GM18858 (cell line): Measurements from ENCODE around the gene COL4A1.

ENCODE experiments used
- ATAC-seq: cut with Tn5 transposase; IDR thresholded peaks from one replicate; pipeline ENCODE4 v1.9.1; 2021; ENCODE audit not compliant: unreplicated experiment

COL4A1 gene

DNA sequence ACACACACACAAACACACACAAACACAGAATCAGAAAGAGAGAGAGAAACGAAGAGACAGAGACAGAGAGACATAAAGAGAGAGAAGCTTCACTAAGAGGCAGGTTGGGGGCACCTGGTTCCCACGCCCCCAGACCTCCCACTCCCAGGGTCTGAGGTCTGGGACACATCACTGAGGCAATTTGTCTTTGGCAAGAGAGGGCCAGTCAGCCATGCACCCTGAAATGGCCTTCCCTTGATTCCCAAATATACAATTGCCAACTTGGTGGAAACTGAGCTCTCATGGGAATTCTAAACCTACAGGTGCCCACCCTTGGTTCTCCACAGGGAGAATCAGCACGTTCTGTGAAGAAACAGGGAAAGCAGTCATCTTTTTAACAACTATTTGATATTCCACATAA, 79.5 kb downstream of the COL4A1 start:
- ATAC-seq: no peak

DNA sequence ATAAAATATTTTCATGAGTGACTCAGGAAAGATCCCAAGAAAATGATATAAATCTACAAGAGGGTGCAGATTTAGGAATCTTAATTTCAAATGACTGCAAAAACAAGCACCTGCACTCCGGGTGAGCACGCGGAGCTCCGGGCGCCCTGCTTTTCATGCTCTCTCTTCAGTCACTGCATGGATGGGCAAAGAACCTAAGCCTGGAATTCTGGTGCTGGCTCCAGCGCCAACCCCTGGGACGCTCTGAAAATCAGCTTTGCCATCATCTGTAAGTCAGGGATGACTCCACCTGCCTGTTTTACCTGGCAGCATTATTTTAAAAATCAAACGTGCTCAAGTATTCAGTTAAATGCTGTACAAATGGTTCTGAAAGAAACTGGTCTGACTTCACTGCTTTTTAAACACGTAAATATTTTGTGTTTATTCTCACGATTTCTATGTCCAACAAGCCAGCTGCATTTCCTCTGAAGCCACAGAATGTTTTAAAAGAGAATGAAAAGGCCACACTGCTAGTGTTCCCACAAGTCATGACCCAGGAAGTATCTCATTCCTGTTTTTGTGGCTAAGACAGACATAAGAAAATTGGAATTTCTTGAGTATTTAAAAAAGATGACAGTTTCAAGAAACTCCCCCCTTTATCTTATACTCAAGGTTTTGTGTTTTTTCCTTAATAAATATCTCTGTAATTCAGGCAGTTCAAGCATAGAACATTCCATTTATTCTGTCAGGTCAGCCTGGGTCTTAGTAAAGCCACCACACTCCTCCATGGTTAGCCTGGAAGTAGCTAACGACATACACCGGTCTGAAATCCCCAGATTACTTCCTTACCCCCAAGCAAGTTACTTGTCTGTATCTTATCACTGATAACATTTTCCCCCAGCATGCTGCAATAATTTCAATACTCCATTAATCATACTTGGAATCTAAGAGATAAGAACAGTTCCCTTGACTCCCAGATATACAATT, 81.1 kb downstream of the COL4A1 start:
- no peak for ATAC-seq

DNA sequence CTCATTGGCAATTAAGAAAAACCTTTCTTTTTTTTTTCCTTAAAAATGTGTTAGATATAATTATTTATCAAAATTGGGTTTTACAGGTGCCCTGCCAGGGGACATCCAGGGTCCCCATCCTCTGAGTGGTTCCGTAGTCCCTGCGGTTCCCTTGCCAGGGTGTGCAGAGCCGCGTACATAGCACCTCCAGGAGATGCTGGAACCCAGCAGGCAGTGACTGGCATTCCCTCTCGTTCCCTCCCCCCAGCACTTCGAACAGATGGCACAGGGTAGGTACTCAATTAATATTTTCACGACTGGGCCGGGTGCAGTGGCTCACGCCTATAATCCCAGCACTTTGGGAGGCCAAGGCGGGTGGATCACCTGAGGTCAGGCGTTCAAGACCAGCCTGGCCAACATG, 82.0 kb downstream of the COL4A1 start:
- no peak for ATAC-seq

DNA sequence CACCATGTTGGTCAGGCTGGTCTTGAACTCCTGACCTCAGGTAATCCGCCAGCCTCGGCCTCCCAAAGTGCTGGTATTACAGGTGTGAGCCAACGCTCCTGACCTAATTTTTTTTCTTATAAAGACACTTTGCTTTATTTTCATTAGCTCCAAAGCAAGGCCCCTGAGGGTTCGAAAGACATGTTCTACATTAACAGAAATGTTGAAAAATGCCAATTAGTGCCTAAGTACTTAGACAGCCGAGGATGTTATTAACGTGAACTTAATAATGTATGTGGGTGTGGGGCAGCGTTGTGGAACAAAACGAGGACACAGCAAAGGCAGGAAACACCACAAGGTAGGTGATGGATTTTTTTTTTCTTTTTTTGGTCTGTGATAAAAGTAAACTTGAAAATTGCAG, 82.4 kb downstream of the COL4A1 start:
- ATAC-seq: no peak

DNA sequence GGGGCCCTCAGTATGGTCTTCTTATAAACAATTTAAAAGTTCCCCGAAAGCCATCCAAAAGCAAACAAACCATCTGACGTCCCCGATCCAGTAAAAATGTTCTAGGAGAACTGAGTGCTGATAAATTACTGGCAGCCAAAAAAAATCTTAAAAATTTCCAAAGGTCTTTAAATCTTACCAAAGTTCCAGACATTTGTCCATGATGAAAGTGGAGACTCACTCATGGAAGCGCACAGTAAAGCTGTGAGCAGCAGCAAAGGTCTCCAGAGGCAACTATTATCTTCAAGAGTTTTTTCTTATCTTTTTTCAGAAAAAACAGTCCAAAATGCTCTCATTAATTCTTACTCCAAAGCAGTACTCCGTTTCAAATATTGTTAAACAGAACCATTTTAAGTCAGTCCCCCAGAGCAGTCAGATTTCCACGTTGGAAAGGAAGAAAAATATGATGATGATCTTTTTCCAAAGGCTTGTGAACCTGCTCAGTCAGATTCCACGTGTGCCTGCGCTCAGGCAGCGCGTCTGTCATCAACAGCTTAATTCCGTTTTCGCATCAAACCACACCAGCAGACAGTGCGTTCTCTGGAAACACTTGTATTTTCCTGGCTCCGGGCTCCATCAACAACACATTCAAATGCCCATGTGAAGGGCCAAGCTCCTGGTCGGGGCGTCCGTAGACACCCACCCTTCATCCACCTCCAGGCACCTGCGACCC, 85.4 kb downstream of the COL4A1 start:
- ATAC-seq: no peak

DNA sequence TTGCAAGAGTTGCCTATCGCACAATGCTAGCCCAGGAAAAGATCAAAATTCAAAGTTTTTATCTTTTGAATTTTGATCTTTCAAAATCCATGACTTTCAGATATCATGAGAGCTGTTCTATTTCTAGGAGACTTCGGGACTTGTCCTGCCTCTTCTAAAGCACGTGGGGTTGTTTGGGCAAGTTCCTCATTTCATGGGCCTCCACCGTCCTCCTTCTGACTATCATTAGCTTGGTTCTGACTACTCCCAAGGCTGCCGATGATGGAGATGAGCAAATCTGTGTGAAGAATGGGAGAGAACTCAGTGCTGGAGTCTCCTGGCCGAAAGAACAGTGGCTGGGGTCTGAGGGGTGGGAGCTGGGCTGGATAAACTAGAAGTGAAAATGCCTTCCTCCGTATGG, 86.5 kb downstream of the COL4A1 start:
- ATAC-seq: no peak

DNA sequence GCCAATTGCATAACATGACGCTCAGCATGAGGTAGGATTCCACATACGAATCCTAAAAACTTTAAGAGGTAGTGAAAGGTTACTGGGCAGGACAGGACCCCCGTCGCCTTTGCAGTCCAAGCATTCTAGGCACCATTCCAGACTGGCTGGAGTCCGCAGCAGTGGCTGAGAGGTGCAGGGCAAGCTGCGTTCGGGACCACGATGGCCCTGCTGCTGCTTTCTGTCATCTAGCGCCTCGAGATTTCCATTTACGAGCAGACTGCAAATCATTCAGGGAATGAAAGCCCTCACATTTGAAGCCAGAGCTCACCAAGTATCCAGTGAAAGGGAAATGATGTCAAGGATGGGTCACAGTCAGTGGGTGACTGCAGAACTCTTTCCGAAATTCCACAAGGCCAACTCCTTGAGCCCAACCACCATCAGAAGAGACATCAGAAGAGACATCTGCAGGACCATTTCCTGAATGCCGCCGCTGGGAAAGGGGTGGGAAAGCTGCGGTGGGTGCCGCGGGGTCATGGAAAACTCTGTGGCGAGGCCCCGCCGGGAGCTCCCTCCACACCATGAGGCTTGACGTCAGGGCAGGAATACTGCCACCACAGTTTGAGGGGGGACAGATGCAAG, 88.3 kb downstream of the COL4A1 start:
- ATAC-seq: no peak

DNA sequence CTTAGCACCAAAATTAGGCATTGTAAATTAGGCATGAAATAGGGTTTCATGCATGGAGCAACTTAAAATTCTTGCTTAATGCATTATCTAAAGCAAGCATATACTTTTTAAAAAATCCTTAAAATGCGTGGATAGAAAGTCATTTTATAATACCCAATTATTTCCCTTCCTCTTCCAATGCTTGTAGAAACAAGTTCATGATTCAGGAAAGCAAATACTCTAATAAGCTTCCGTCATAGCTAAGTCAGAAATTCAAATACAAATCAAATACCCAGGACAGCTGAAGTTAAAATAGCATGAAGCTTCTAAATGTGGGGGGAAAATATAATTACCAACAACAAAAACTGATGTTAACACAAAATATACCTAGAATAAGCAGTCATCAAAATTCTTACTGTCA, 89.1 kb downstream of the COL4A1 start:
- no peak for ATAC-seq

DNA sequence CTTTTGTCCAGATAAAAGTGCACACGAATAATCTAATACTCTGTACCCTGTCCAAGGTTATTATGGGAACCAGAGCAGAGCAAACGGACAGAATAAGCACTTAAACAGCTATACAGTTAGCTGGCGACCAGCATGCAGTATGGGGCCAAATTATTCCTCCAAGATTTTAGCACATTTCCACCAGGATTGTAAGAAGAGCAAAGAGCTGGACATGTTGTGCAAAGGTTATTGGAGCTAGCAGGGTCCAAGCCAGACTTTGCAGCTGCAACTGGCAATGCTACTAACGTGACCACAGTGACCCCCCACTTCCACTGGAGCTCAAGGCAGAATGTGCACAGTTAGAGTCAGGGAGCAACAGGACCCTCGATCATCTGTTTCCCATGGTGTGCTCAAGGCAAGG, 89.9 kb downstream of the COL4A1 start:
- no peak for ATAC-seq

DNA sequence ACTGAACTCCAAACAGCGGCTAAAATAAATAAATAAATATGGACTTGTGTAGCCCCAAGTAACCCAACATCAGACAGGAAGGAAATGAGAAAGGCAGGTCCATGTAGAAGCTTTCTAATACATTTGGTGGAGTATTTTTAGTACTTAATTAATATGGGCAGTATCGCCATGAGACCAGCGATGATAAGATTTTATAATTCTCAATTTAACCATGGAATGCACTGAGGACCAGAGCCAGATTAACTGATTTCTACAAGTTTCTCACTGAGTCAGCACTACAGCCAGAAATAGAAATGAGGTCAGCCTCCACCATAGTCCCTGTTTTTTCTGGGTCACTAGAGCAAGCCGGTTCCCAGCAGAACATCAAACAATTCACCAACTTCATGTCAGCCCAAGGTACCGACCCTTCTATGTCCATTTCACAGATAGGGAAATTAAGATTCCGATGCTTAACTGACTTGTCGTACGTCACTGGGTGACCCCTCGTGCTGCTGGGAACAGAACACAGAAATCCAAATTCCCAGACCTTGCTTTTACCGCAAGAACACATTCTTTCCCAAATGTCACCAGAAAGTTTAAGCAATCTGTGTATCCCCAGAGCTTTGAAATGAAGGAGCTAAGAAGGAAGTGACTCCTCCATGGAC, 90.4 kb downstream of the COL4A1 start:
- no peak for ATAC-seq

DNA sequence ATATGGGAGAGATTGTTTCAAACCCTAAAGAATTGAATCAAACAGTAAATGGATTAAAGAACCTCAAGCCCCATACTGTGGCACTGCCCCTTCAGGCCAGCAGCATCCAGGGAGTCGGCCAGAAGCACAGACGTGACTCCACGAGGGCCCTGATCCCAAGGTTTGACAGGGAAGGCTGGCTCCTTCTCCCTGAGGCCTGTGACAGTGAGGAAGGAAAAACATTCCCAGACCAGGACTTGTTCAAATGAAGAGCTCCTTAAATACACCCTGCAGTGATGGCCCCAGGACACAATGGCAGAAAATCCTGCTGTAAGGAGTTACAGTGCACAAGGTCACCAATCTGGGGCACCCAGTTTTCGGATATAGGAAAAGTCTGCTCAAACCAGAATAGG, 91.0 kb downstream of the COL4A1 start:
- ATAC-seq: no peak

DNA sequence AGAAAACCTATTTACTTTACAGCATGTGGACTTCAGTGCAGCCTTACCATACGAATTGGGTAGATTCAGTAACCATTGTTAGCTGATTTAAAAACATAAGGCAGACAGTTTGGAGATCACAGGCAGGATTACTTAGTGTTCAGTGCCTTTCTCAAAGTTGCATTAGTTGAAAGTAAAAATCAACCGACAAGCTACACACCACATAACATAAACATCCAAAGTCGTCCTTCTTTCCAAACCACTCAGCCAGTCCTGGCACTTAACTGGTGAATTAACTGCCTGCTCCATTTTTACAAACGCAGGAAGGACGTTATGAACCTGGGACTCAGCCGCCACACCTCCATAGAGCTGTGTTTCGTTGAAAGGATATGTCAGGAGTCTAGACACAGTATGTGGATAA, 91.4 kb downstream of the COL4A1 start:
- ATAC-seq: no peak

DNA sequence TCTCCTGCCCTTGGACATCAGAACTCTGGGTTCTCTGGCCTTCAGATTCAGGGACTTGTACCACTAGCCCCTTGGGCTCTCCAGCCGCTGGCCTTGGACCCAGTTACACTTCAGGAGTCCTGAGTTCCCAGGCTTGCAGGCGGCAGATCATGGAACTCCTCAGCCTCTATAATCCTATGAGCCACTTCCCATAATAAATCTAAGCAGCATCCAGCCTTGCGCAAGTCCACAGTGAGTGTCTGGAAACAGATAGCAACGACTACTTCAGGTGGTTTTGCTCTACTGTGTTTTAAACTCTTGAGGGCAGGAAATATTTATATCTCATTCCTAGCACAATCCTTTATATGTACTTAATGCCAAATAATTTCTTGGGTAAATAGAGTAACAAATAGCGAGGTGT, 92.3 kb downstream of the COL4A1 start:
- no peak for ATAC-seq

DNA sequence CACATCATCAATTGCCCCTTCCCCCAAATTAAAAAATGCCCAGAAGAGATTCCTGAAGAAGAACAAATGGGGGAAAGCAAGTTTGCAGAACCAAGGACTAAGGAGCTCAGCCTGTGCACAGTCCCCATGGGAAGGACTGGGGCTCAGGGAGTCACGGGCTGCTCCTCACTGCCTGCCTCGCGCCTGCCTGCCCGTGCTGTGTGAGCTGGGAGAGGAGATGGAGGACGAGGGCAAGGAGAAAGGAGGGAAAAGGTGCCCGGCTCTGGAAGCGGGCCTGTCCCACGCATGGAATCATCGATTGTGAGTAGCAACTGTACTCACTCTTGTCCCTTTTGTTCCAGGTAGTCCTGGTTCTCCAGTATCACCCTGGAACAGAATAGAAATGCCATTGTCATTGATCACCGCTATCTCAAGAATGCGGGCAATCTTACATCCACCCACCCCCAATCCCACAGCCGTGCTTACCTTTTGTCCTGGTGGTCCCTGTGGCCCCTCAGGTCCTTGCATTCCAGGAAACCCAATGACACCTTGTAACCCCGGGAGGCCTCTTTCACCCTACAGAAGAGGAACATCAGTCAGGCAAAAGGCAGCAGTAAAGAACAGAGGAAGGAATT, 93.4 kb downstream of the COL4A1 start:
- ATAC-seq: no peak

DNA sequence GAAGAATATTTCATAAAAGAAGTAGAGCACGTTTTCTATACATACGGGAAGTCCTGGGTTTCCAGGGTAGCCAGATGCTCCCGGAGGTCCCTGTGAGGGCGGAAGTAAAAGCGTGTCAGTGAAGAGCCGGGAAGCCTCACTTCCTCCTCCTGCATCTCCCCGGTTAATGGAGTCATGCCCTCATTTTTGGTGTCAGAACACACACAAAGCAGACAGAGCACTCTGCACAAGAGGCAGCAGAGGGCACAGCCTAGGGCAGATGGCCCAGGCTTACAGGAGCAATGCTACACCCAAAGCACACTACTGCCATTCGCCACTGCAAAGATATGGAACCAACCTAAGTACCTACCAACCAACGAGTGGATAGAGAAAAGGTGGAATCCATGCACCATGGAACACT, 94.4 kb downstream of the COL4A1 start:
- no peak for ATAC-seq

DNA sequence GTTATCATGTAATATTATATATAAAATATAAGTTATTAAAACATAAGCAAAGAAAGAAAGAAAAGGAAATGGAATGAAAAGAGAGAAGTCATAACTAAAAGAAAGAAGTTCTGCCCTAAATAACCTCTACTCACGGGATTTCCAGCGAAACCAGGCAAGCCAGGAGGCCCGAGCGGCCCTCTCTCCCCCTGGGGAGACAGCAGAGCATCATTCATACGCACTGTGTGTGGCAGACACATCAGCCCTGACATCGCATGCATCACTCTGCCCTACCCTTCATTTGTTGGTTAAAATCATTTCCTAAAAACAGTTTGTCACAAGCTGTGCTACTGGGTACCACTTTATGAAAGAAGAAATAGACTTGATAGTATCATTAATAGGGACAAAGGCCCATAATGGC, 95.2 kb downstream of the COL4A1 start:
- no peak for ATAC-seq

DNA sequence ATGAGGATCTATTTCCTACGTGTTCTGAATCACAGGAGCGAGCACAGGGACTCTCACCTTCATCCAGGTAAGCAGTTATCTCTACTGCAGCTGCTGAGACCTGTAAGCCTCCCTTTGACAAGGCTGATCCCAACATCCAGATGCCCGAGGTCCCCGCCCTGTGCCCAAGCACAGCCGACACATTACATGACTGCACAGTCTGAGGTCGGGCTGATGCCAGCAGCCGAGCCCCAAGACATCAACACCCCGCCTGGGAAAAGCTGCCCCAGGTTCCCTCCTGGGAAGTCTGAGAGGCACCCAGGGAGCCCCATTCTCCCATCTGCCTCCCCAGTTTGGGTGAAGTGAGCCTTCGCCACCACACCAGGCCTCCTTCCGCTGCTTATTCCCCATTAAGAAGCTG, 95.9 kb downstream of the COL4A1 start:
- ATAC-seq: no peak

DNA sequence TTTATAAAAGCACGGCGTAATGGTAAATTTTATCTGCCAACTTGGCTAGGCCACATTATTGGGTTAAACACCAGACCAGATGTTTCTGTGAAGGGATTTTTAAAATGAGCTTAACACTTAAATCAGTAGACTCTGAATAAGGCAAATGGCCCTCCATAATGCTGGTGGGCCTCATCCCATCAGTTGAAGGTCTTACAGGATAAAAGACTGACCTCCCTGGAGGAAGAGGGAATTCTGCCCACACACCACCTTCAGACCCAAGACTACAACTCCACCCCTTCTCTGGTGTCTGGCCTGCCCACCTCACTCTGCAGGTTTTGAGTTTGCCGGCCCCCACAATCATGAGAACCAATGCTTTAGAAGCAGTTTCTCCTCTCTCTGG, 96.4 kb downstream of the COL4A1 start:
- ATAC-seq: no peak

DNA sequence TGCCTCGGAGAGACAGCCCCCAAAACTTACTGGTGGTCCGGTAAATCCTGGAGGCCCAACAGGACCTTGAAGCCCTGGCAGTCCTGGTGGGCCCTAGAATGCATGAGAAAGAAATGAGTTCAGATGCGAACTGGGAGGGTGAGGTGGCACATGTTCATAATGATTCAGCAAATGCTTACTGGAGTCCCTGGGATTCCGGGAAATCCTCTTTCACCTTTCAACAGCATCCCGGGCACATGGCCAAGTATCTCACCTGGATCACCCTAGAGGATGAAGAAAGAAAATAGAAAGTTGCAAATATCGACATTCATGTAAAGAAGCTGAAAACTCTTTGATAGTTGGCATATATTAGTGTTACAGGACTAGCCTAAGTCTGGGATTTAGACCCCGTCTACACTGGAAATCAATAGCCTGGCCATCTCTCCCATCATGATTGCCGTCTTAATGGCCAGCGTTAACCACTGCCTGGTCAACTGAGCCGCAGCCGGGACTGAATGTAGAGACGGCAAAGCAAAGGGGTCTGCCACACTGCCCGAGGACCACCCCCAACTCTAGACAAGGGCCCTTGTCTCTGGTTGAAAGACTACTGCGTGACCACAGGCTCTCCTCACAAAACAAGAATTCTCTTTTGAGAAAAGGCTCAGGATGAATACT, 96.9 kb downstream of the COL4A1 start:
- no peak for ATAC-seq

DNA sequence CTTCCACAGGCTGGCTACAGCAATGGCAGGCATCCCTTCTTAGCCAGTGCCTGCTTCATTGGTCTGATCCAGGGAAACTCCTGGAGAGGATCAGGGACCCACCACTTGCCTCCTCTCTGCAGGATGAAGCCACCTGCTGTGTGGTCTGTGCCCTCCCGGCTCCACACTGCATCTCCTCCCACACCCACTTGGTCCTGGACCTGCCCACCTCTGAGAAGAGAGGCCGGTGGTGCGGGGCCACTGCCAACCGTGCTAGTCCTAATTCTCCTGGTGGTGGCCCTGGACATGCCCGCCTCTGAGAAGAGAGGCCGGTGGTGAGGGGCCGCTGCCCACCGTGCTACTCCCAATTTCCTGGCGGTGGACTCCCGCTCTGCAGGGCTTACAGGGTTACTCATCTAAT, 98.8 kb downstream of the COL4A1 start:
- ATAC-seq: no peak

DNA sequence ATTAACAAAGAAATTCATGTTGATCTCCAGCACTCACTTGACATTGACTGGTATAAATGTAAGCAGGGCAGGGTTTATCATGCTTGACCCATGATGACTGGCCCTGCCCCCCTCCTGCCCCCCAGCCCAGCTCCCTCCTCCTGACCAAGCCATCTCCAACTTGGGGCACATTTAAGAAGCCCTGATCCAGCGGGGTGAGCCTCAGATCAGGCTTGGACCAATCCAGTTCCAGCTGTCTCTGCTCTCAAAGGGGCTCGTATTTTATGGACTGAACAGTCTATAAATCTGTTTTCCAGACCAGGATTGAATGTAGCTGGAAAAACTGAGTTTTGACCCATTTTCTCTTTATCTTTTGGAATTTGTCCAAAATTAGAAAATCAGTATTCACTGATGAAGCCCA, 100.0 kb downstream of the COL4A1 start:
- ATAC-seq: no peak
